Activated naive CD4-positive, alpha-beta T cell treated with anti-CD3 and anti-CD28 coated beads, Interleukin-2, amount 50 U/mL, for 72 hours (primary cell): ENCODE measurements around the gene TSHZ2. TPM values are rescaled to one million over a fixed set of nuclear protein-coding genes. Genes with fewer than 3 reads are reported as not detected.

ENCODE experiments used
- ATAC-seq, 2 donors: fragments of 150-1000 bp; cut with Tn5 transposase; 2 replicates each; pipeline ENCODE4 v1.10.0; 2021; ENCODE audit warnings: mild to moderate bottlenecking in 2 of 2, moderate library complexity in 2 of 2
- DNase-seq, 2 donors: peaks; one replicate each; pipeline ENCODE4 v3.0.0; 2021 to 2022; ENCODE audit warnings: low spot score in 2 of 2
- H3K27ac Mint-ChIP-seq, 2 donors: one replicate each; pipeline ENCODE4 v1.8.0; 2022; ENCODE audit warnings: mild to moderate bottlenecking in 2 of 2, mixed read lengths in 2 of 2
- H3K36me3 Mint-ChIP-seq, 2 donors: one replicate each; pipeline ENCODE4 v1.8.0; 2022; ENCODE audit warnings: mixed read lengths in 2 of 2
- H3K9me3 Mint-ChIP-seq, 2 donors: one replicate each; pipeline ENCODE4 v1.8.0; 2022; ENCODE audit warnings: mixed read lengths in 2 of 2
- total RNA-seq, 2 donors: library from RNA; stranded (reverse); gene quantifications; one replicate each; pipeline ENCODE4 v1.2.3, GENCODE V29; 2022

Gene TSHZ2
- total RNA-seq, 2 donors from 2014 or later, result 31.4 to 91.0 TPM

- ATAC-seq (no peak), DNase-seq (no peak)
- Mint-ChIP-seq H3K36me3 (peaks cover 0 to 4% of the 10 kb centered on the region in 2 donors), H3K9me3 (no peaks in the 10 kb centered on the region), H3K27ac (no peak overlapping the region)
Observed at GRCh38 chr20:53296451-53297153, 324.4 kb downstream of the TSHZ2 start.

DNA sequence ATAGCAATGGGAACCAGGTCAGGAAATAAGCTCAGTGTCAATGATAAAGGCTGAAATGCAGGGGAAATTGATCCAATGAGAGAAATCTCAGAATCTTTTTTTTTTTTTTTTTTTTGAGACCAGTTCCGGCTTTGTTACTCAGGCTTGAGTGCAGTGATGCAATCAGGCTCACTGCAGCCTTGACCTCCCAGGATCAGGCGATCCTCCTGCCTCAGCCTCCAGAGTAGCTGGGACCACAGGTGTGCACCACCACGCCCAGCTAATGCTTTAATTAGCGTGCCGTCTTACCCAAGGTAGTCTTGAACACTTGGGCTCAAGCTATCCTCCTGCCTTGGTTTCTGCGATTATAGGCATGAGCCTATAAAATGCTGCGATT lies 325.0 kb downstream of the TSHZ2 start:
- DNase-seq, result no peak
- Mint-ChIP-seq H3K36me3 (no peaks in the 10 kb centered on the region), H3K27ac (no peak overlapping the region), H3K9me3 (no peaks in the 10 kb centered on the region)
- ATAC-seq, result no peak

- Mint-ChIP-seq H3K9me3 (no peaks in the 10 kb centered on the region), H3K27ac (peak overlapping the region in 1 of 2 donors; percentile 53), H3K36me3 (peaks cover 0 to 3% of the 10 kb centered on the region in 2 donors)
- no peak for ATAC-seq
- DNase-seq, result no peak
Observed at GRCh38 chr20:53298260-53298659, 326.1 kb downstream of the TSHZ2 start.

GRCh38 chr20:53298911-53299310 lies 326.8 kb downstream of the TSHZ2 start:
- Mint-ChIP-seq H3K9me3 (no peaks in the 10 kb centered on the region), H3K36me3 (peaks cover 0 to 7% of the 10 kb centered on the region in 2 donors), H3K27ac (no peak overlapping the region)
- no peak for DNase-seq
- ATAC-seq, result no peak

DNA sequence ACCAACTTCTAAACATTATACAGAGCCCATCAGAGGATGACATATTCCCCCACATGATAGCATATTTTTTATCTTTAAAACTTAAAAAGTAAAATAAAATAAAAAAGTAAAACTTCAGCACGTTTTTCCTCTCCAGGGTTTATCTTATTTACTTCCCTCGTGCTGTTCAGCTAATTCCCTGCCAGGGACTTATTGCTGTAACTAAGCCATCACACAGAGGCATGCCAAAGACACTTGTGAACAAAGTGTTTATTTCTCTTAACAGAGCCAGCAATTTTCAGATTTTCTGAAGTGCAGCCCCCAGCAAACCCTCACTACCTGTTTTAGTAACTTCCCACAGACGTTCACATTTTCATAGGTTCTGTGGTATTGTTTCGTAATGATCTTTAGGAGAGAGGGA lies 327.7 kb downstream of the TSHZ2 start:
- Mint-ChIP-seq H3K27ac (no peak overlapping the region), H3K9me3 (no peaks in the 10 kb centered on the region), H3K36me3 (peaks cover 0 to 13% of the 10 kb centered on the region in 2 donors)
- DNase-seq (no peak), ATAC-seq (no peak)

DNA sequence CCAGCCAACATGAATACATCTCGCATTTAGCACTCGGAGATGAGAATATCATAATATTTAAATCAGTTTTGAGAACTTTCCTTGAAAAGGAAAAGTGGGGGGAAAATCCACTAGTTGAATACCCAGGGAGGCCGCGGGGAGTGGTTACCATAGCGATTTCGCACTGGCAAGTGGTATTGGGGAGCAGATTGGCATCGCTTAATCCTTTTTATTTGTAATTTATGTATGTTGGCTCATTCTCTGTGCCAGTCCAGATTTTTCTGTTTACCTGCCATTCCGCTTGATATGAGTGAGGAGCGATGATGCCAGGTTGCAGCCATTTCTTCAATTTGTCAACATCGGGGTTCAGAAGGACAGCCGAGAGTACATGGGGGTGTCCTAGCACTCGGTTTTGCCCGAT lies 329.7 kb downstream of the TSHZ2 start:
- ATAC-seq, result no peak
- Mint-ChIP-seq H3K9me3 (no peaks in the 10 kb centered on the region), H3K36me3 (peaks cover 0 to 26% of the 10 kb centered on the region in 2 donors), H3K27ac (no peak overlapping the region)
- DNase-seq, result no peak

GRCh38 chr20:53302695-53303412 lies 330.7 kb downstream of the TSHZ2 start:
- H3K36me3 Mint-ChIP-seq, result peaks cover 0 to 35% of the 10 kb centered on the region in 2 donors
- no peak overlapping the region for H3K27ac Mint-ChIP-seq

GRCh38 chr20:53303413-53303760 lies 331.2 kb downstream of the TSHZ2 start:
- DNase-seq (no peak), ATAC-seq (no peak)
- no peak overlapping the region for H3K27ac Mint-ChIP-seq
- H3K36me3 Mint-ChIP-seq, result peaks cover 5 to 41% of the 10 kb centered on the region in 2 donors
- H3K9me3 Mint-ChIP-seq, result peaks cover 0 to 7% of the 10 kb centered on the region in 2 donors

More at GRCh38 chr20:53302695-53303412, 330.7 kb downstream of the TSHZ2 start:
- H3K9me3 Mint-ChIP-seq, result peaks cover 0 to 2% of the 10 kb centered on the region in 2 donors
- DNase-seq, result no peak
- ATAC-seq, result no peak

DNA sequence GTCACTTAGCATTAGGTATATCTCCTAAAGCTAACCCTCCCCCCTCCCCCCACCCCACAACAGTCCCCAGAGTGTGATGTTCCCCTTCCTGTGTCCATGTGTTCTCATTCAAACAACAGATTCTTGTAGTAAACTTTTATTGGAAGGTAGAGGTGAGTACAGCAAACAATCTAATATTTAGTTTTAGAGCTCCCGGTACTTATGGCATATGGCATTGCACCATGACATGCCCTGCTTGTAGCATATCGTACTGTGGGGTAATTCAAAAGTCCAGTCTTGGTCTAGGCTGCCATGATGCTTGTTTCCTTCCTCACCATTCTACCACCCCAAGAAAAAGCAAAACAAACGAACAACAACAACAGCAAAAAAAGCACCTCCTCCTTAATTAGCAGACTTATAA lies 332.0 kb downstream of the TSHZ2 start:
- DNase-seq, result no peak
- Mint-ChIP-seq H3K27ac (no peak overlapping the region), H3K9me3 (peaks cover 2 to 9% of the 10 kb centered on the region in 2 donors), H3K36me3 (peaks cover 8 to 48% of the 10 kb centered on the region in 2 donors)
- ATAC-seq, result no peak

DNA sequence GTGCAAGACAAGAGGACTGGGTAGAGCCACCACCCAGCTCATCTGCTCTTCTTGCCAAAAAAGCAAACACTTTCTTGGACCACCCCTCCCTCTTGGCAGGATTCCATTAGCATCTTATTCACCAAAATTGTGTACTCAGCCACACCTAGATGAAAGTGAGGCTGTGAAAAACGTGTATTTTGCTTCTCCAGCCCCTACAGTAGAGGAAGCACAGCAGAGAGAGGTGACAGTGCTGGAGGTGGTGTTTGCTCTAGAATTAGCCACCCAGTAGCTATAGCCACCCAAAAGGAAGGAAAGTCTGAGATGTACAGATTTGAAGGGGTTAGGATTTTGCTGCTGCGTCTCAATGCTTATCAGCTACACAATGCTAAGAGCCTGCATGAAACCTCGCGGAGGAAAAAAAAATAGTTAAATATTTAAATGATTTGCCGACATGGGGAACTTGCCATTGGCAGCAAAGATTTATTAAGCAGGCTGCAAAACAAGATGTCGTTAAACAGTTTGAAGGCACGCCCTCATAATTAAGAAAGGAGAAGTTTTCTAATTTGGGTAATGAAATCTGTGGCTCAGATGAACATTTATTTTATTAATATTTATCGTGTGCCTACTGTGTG lies 334.1 kb downstream of the TSHZ2 start:
- peak overlapping the region in 1 of 2 donors; percentile 74 for H3K27ac Mint-ChIP-seq
- H3K9me3 Mint-ChIP-seq, result peaks cover 4 to 10% of the 10 kb centered on the region in 2 donors
- DNase-seq (no peak), ATAC-seq (no peak)
- H3K36me3 Mint-ChIP-seq, result peaks cover 12 to 64% of the 10 kb centered on the region in 2 donors

GRCh38 chr20:53307964-53308597 lies 335.9 kb downstream of the TSHZ2 start:
- Mint-ChIP-seq H3K9me3 (peaks cover 4 to 10% of the 10 kb centered on the region in 2 donors), H3K36me3 (peaks cover 12 to 63% of the 10 kb centered on the region in 2 donors), H3K27ac (no peak overlapping the region)
- no peak for ATAC-seq
- no peak for DNase-seq

GRCh38 chr20:53309515-53309914 lies 337.4 kb downstream of the TSHZ2 start:
- Mint-ChIP-seq H3K27ac (no peak overlapping the region), H3K36me3 (peaks cover 12 to 58% of the 10 kb centered on the region in 2 donors), H3K9me3 (peaks cover 4 to 10% of the 10 kb centered on the region in 2 donors)
- ATAC-seq (no peak), DNase-seq (no peak)

DNA sequence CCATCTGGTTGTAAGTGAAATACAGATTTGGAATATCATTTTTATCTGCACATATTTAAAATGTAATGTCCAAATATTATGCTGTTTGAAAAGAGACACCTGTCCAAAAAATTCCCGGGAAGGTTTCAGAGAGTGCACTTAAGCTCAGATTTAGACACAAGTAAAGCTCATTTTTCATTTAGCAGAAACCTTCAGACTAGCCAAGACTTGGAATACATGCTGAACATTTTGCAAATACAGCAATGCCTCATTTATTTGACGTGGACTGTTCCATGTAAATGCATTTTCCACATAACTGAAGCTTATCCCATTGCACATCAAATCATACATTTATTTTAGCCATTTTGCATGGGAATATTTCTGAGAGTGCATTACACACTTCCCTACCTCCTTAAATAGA lies 340.8 kb downstream of the TSHZ2 start:
- H3K27ac Mint-ChIP-seq, result no peak overlapping the region

DNA sequence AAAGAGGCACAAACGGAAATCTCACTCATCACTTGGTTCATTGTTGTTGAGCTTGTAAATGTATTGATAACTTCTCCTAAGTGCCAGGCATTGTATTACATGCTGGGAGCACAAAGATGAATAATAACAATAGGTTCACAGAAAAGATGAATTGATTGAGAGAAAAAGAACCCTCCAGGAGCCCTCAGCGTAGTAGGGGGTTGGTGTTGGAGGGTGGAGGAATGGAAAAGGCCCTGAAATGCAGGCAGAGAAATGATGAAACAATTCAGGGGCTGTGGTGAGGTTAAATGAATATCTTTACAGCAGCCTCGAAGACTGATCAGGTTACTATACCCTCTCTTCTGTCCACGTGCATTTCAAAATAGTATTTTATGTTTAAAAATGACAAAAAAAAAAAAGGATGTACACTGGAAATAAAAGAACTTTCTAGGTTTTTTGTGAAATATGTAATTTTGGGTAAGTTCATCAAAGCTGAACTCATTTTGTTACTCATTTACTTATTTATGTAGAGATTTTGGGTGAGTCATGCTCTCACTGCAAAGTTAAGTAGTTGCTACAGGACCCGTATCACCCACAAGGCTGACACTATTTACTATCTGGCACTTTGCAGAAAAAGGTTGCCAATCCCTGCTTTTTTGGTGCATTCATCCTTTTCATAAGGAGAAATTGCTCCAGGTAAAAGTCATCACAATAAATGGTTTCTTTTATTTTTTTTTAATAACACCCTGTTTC lies 344.2 kb downstream of the TSHZ2 start:
- DNase-seq, result no peak
- ATAC-seq, result peak in 1 of 2 donors; percentile 87
- Mint-ChIP-seq H3K9me3 (peaks cover 0 to 17% of the 10 kb centered on the region in 2 donors), H3K36me3 (peaks cover 17 to 45% of the 10 kb centered on the region in 2 donors), H3K27ac (no peak overlapping the region)

More for the DNA sequence above, 340.8 kb downstream of the TSHZ2 start:
- DNase-seq, result no peak
- no peak for ATAC-seq
- Mint-ChIP-seq H3K36me3 (peaks cover 24 to 47% of the 10 kb centered on the region in 2 donors), H3K9me3 (peaks cover 4 to 17% of the 10 kb centered on the region in 2 donors)

- ATAC-seq, result no peak
- peaks cover 0 to 17% of the 10 kb centered on the region in 2 donors for H3K9me3 Mint-ChIP-seq
Observed at GRCh38 chr20:53319200-53319599, 347.0 kb downstream of the TSHZ2 start.

GRCh38 chr20:53319716-53320115 lies 347.6 kb downstream of the TSHZ2 start:
- peaks cover 17 to 65% of the 10 kb centered on the region in 2 donors for H3K36me3 Mint-ChIP-seq
- ATAC-seq, result no peak
- DNase-seq, result no peak
- no peak overlapping the region for H3K27ac Mint-ChIP-seq
- H3K9me3 Mint-ChIP-seq, result peaks cover 0 to 17% of the 10 kb centered on the region in 2 donors

More at GRCh38 chr20:53319200-53319599, 347.0 kb downstream of the TSHZ2 start:
- Mint-ChIP-seq H3K36me3 (peaks cover 17 to 60% of the 10 kb centered on the region in 2 donors), H3K27ac (no peak overlapping the region)
- DNase-seq, result no peak
